GM18867 (cell line): ENCODE data around the gene HEMK1.

ENCODE experiments used
- ATAC-seq: cut with Tn5 transposase; IDR thresholded peaks from one replicate; pipeline ENCODE4 v1.9.1; 2021; ENCODE audit warnings: mild to moderate bottlenecking, moderate library complexity; ENCODE audit not compliant: unreplicated experiment

The HEMK1 gene

DNA sequence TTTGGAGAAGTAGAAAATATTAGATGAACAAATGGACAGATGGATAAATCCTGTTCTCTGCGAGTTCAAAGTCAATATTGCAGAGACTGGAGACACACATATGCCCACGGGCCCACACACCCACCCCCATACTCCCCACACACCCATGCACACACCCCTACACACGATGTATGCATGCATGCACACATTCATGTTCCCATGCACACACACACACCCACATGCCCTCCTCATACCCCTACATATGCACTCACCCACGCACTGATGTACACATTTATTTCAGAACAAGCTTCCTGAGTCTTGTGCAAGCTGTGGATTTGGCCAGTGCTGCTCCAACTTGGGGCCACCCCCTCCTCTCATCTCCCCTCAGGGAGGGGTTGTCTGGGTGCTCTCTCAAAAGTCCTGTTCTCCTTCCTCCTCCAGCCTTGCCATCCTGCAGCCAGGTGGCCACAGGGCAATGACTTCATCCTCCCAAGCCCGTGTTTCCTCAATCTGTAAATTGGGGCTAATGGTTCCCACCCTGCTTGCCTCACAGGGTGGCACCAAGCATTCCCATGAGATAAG is 64.0 kb downstream of the HEMK1 start:
- no peak for ATAC-seq

DNA sequence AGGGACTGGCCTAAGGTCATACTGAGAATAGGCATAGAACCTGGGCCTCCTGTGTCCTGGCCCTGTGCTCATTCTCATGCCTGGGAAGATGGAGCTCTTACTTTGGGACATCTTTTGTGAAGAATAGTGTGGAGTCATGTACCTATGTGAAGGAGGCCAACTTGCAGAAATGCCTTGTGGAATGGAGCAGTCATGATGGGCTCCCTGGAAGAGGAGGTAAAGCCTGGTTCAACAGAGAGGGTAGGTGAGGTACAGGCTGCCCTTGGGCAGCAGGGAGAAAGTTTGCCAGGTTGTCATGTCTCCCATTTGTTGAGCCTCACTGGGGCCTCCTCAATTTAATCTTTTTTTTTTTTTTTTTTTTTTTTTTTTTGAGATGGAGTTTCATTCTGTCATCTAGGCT is 65.7 kb downstream of the HEMK1 start:
- ATAC-seq: no peak

GRCh38 chr3:50637011-50637410 is 67.7 kb downstream of the HEMK1 start:
- ATAC-seq: no peak

- no peak for ATAC-seq
Observed at GRCh38 chr3:50637945-50638344, 68.6 kb downstream of the HEMK1 start.

DNA sequence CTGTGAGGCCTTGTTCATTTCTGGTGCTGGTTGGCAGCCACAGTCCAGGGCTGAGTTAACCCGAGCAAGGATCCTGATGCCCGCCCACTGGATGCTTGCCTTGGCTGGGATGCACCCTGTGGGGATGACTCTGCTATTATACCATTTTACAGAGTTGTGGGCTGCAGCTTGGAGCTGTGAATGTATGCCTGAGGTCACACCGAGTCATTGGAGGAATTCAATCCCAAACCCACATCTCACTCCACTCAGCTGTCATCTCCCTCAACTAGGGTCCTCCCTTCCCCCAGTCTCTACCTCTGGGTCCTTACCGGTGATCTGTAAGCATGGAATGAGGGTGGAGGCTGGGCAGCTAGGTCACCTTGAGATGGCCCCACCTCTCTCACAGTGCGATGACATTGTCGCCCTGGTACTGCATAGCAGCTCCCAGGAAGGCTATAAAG is 69.8 kb downstream of the HEMK1 start:
- no peak for ATAC-seq

DNA sequence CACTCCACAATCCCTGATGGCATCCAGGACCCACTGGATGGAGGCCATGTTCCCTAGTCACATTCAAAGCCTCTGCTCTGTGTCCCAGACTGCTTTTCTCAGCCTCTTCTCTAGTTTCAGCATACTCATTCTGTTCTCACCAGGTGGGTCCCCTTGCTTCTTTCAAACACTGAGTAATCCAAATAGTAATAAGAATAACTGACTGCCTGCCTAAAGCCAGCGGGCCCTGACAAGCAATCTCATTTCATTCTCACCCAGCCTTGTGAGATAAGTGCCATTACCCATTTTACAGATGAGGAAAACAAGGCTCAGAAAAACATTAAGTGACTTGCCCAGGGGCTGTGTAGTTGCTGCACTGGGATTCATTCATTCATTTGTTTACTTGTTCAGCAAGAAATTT is 73.1 kb downstream of the HEMK1 start:
- ATAC-seq: no peak

- ATAC-seq: no peak
Observed at GRCh38 chr3:50644561-50644960, 75.2 kb downstream of the HEMK1 start.

DNA sequence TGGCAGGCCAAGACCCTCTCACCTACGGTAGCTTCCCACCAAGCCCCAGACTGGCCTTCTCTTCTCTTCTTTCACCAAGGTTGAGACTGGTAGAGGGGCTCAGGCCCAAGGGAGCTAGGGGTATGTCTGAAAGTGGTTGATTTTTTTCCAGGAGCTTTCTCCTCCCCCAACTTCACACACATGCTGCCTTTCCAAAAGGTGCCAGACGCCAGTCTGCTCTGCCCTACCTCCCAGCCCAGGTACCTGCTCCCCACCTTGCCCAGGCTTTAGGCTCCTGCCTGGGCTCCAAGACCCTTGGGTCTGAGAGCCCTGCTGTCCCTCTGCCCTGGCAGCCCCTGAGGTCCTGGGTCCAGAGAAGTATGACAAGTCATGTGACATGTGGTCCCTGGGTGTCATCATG is 76.1 kb downstream of the HEMK1 start:
- ATAC-seq: no peak
